NCI-H1092 treated with DMSO at 0.1 percent for 48 hours (cell line): ENCODE results near the gene ALPK3.

Experiments used
- DNase-seq: peaks from one replicate; lab custom pipeline; 2025; lab: John Stamatoyannopoulos, UW

Gene ALPK3

GRCh38 chr15:84893607-84894006 is 76.5 kb downstream of the ALPK3 start:
- no peak for DNase-seq

DNA sequence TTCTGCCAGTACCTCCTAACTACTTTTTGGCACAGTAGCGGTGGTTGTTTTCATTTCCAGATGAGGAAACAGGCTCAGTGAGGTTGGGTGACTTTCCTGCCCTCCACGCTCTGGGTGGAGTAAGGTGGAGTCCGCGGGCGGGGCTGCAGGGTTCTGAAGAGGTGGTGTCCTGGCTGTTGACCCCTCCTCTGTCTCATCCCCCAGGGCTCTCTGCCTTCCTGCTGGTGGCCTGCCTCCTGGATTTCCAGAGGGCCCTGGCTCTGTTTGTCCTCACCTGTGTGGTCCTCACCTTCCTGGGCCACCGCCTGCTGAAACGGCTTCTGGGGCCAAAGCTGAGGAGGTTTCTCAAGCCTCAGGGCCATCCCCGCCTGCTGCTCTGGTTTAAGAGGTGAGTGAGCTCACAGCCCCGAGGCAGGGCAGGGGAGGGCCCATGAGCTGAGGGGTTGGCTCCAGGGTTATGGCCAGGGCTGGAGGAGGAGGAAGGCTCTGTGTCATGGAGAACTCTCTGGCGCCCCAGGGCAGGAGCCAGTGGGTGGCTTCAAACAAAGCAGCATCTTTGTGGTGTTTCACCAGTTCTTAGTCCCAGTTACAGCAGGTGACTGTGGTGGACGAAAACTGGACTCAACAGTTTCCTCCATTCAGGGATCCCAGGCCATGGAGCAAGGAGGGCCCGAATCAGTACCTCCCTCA is 77.7 kb downstream of the ALPK3 start:
- DNase-seq = no peak

DNA sequence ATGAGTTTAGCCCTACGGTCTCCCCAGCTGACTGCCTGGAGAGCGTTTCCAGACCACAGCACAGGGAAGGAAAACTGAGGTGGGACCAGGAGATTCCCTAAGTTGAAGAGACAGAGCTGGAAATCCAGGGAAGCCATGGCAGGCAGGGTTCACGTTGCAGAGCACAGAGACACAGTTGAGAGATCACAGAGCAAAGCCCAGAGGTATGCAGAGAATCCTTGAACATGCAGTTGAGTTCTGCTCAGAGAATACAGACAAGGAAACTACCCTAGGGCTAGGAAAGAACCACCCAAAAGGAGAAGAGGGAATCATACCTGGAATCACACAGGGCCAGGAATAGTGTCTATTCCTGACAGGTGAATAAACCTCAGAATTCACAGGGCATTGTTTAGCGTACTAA is 81.6 kb downstream of the ALPK3 start:
- DNase-seq = no peak

DNA sequence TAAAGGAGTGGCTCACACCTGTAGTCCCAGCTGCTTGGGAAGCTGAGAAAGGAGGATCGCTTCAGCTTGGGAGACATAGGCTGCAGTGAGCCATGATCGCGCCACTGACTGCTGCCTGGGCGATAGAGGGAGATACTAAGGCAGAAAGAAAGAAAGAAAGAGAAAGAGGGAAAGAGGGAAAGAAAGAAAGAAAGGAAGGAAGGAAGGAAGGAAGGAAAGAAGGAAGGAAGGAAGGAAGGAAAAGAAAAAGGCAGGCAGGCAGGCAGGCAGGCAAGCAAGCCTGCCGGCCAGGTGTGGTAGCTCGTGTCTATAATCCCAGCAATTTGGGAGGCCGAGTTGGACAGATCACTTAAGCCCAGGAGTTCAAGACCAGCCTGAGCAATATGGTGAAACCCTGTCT is 82.6 kb downstream of the ALPK3 start:
- no peak for DNase-seq

DNA sequence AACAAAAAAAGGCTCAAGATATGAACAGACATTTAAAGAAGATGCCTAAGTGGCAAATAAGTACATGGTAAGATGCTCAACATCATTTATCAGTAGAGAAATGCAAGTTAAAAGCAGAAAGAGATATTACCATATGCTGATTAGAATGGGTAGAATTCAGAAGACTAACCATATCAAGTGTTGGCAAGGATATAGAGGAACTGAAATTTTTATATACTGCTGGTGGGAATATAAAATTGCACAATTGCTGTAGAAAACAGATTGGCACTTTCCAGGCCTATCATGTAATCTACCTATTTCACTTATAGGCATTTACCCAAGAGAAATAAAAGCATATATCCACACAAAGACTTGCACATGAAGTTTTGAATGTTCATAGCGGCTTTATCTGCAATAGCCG is 84.4 kb downstream of the ALPK3 start:
- DNase-seq = no peak

DNA sequence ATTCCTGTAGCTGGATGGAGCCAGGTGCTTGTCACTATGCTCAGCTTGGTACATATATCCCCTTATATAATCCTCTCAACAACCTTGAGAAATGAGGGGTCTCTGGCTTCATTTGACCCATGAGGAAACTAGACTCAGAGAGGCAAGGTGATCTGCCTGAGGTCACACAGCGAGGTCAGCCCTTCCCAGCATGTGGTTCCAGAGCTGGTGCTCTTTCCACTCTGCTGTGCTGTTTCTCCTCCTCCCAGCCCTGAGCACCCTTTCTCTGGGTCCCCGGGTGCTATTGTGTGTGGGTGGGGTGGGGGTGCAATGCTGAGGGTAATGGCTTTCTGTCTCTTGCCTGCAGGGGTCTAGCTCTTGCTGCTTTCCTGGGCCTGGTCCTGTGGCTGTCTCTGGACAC is 86.6 kb downstream of the ALPK3 start:
- DNase-seq = no peak

GRCh38 chr15:84904419-84904818 is 87.3 kb downstream of the ALPK3 start:
- DNase-seq = no peak

- DNase-seq = no peak
These were observed 88.1 kb downstream of the ALPK3 start for GRCh38 chr15:84905016-84905916.

DNA sequence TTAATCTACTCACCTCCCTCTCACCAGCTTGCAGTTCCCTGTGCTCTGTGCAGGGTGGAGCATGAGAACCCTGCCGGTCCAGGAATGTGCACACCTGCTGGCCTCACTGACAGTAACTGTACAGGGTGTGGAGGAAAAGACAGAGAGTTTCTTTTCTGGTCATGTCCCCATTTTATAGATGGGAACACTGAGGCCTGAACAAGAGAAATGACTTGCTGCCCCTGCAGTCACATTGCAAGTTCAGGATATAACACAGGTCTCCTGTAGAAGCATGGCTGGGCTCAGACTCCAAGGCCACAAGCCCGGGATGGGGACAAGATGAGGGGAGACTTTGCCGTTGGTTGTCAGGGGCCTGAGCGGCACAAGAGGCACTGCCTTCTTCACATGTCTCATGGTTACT is 90.6 kb downstream of the ALPK3 start:
- no peak for DNase-seq

GRCh38 chr15:84908564-84908963 is 91.4 kb downstream of the ALPK3 start:
- no peak for DNase-seq

- no peak for DNase-seq
These were observed 91.9 kb downstream of the ALPK3 start for GRCh38 chr15:84909029-84909428.

- DNase-seq = no peak
These were observed 92.6 kb downstream of the ALPK3 start for GRCh38 chr15:84909782-84910181.

DNA sequence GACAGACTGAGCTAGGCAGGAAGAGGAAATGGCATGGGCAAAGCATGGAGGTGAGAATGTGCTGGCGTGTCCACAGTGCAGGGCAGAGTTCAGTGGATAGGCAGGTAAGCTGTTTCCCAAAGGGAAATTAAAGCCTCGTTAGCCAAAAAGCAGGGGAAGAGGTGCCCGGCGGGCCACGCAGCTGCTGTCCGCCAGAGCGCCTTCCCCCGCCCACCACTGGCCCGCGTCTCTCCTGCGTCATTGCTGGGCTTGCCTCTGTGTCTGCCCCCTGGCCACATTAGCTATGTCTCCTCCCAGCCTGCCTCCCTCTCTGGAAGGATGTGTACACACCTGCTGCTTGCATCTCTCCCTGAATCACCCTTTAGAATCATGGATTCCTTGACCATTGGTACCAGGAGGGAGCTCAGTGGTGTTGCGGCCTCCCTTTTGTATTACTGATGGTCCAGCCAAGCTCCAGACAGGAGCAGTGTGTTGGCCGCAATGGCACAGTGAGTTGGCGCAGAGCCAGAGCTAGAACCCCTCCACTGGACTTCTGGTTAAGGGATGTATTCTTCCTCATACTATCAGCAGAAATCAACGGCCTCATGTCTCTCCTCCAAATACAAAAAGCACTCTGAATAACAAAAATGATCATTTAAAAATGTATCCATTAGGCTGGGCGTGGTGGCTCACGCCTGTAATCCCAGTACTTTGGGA is 93.9 kb downstream of the ALPK3 start:
- no peak for DNase-seq

- no peak for DNase-seq
These were observed 94.9 kb downstream of the ALPK3 start for GRCh38 chr15:84911879-84912660.

DNA sequence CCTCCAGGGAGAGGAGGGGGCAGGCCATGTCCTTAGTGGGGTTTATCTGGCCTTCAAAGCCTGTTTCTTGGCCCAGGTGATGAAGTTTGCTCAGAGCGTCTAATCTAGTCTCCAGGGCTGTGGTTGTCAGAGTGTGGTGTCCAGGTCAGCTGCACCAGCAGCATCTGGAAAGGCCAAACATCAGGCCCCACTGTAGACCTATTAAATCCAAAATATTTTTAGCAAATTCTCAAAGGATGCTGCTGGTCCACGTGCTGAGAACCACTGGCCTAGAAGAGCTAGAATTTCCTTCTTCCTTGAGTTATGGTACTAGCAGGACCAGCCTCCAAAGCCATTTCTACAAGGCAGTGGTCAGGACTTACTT is 96.2 kb downstream of the ALPK3 start:
- DNase-seq = no peak

DNA sequence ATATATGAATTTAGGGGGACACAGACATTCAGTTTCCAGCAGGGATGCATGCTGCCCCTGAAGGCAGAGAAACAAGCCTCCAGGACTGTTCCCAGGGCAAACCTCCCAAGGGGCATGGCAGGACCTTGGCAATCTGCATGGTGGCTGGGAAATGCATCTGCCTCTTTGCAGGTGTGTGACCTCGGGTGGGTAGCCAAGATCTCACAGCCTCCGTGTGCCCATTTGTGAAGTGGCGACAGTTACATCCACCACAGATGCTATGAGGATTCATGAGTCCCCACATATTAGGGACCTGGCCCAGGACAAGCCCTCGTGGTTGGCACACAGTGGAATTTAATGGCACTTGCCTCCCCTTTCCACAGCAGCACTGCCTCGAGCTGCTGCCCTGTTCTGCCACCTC is 97.2 kb downstream of the ALPK3 start:
- no peak for DNase-seq

DNA sequence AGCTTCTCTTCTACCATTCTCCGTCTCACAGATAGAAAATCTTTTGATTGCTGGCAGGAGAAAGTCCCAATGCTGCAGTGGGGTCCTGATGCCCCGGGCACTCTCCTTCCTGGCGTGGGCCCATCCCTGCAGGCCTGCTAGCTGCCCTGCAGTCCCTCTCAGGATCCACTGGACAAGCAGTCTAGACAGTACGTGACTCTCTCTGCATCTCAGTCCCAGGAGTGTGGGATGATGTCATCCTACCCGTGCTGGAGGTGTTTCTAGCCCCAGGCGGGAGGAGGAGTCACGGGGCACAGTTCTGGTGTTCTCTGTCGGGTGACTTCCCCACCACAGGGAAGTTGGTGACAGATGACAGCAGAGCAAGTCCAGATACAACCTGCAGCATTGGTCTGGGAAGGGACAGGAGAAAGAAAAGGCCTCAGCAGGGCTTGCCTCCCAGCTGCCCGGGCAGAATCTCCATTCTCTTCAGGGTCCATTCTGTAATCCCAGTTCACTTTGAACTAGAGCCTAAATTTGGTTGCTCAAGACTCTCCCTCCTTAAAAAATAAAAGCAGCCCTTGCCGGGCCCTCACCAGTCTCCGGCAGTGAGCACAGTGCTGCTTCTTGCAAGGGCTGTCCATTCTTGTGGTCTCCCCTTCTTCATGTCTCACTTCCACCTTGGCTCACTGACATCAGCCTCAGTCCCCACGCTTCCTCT is 97.9 kb downstream of the ALPK3 start:
- no peak for DNase-seq

GRCh38 chr15:84915606-84915958 is 98.4 kb downstream of the ALPK3 start:
- DNase-seq = no peak

DNA sequence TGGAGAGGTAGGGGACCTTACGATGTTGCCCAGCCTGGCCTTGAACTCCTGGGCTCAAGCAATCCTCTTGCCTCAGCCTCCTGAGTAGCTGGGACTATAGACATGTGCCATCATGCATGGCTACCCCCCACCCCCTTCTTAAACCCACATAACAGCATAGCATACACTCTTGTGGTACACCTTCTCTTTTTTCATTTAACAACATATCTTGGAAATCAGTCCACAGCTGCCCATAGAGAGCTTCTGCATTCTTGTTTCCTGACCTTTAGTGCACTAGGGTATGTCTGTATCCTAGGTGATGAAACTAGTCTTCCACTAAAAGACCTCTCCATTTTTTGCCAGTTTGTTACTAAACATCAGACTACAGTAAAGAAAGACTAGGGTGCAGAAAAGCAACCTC is 100.3 kb downstream of the ALPK3 start:
- DNase-seq = no peak

- no peak for DNase-seq
These were observed 102.0 kb downstream of the ALPK3 start for GRCh38 chr15:84919106-84919667.

GRCh38 chr15:84921121-84921520 is 104.0 kb downstream of the ALPK3 start:
- no peak for DNase-seq
